Spinal cord (tissue), 10 donors: ENCODE measurements around the gene GJC1. TPM values are rescaled to one million over a fixed set of nuclear protein-coding genes. Genes with fewer than 3 reads are reported as not detected.

ENCODE experiments used
- DNase-seq, 6 donors: peaks; one replicate each; pipeline versions ENCODE4 v3.0.0 to v3.0.0-alpha.2; 2013 to 2015; ENCODE audit warnings: low spot score in 6 of 6, low read depth in 4 of 6
- H3K27ac ChIP-seq: one replicate; pipeline ENCODE4 v1.5.1; 2013; ENCODE audit warnings: low read depth, low read length, control low read depth
- H3K27me3 ChIP-seq: one replicate; pipeline ENCODE4 v1.6.1; 2013; ENCODE audit warnings: low read length; ENCODE audit not compliant: control insufficient read depth, insufficient read depth
- H3K36me3 ChIP-seq: one replicate; pipeline ENCODE4 v1.6.1; 2013; ENCODE audit warnings: low read length; ENCODE audit not compliant: control insufficient read depth, insufficient read depth
- H3K4me1 ChIP-seq: one replicate; pipeline ENCODE4 v1.6.1; 2013; ENCODE audit warnings: low read length; ENCODE audit not compliant: control insufficient read depth, insufficient read depth
- H3K4me3 ChIP-seq: one replicate; pipeline ENCODE4 v1.5.1; 2013; ENCODE audit warnings: low read depth, low read length, control low read depth
- H3K9me3 ChIP-seq: one replicate; pipeline ENCODE4 v1.6.1; 2013; ENCODE audit warnings: low read length; ENCODE audit not compliant: control insufficient read depth, insufficient read depth
- WGBS: methylation state at CpG from one replicate; pipeline ENCODE4 v1.1.5; 2013; ENCODE audit warnings: missing lambda C conversion rate; ENCODE audit not compliant: insufficient coverage; 5-methylcytosine and 5-hydroxymethylcytosine counted together
- polyA plus RNA-seq, 2 donors: library from polyadenylated mRNA; unstranded; fragments of 120-200 nt; gene quantifications; one replicate each; pipeline ENCODE4 v1.2.1, GENCODE V29; 2013; ENCODE audit not compliant: insufficient read length in 2 of 2
- total RNA-seq, 2 donors: library from RNA; depleted of rRNA in 1 of 2; stranded (reverse); fragments of 120-200 nt in 1 of 2; fragments of >200 nt in 1 of 2; gene quantifications; one replicate each; pipeline versions ENCODE4 v1.2.3 to v1.2.4, GENCODE V29; 2013 to 2014
- donor health status: healthy.

Gene GJC1
- total and polyA plus RNA-seq, 4 donors = 17.9 to 24.3 (median 20.0) TPM

GRCh38 chr17:44865231-44865660 lies 35.2 kb upstream of the GJC1 start:
- Histone ChIP-seq H3K9me3 (no peaks in the 10 kb centered on the region), H3K27ac (no peak overlapping the region), H3K4me1 (no peaks in the 10 kb centered on the region), H3K4me3 (no peak overlapping the region), H3K27me3 (no peaks in the 10 kb centered on the region), H3K36me3 (peaks cover 63% of the 10 kb centered on the region)
- peak; percentile 35 to 94 (median 67) for DNase-seq
- no CpG with 5 or more reads among the region's 1 CpG for WGBS

DNA sequence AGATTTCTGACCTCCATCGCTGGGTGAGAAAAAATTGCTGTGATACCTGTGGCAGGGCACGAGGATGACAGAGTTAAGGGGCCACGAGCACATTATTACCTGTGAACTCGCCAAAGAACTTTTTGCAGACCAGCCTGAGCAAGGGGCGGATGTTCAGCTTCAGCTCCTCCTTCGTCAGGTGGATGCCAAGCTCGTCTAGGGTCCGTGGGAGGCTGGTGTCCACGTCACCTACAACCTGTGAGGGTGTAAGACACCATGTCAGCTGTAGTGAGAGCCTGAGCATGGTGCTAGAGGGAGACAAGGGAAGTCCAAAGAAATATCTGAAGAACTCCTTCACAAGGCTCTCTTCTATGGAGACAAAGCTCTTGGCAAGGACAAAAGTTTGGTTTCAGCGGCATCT lies 34.7 kb upstream of the GJC1 start:
- 81% methylated on average over 10 of the region's 10 CpGs for WGBS
- Histone ChIP-seq H3K36me3 (peaks cover 66% of the 10 kb centered on the region), H3K4me3 (no peak overlapping the region), H3K4me1 (no peaks in the 10 kb centered on the region), H3K27ac (no peak overlapping the region), H3K27me3 (no peaks in the 10 kb centered on the region), H3K9me3 (no peaks in the 10 kb centered on the region)
- DNase-seq = no peak

DNA sequence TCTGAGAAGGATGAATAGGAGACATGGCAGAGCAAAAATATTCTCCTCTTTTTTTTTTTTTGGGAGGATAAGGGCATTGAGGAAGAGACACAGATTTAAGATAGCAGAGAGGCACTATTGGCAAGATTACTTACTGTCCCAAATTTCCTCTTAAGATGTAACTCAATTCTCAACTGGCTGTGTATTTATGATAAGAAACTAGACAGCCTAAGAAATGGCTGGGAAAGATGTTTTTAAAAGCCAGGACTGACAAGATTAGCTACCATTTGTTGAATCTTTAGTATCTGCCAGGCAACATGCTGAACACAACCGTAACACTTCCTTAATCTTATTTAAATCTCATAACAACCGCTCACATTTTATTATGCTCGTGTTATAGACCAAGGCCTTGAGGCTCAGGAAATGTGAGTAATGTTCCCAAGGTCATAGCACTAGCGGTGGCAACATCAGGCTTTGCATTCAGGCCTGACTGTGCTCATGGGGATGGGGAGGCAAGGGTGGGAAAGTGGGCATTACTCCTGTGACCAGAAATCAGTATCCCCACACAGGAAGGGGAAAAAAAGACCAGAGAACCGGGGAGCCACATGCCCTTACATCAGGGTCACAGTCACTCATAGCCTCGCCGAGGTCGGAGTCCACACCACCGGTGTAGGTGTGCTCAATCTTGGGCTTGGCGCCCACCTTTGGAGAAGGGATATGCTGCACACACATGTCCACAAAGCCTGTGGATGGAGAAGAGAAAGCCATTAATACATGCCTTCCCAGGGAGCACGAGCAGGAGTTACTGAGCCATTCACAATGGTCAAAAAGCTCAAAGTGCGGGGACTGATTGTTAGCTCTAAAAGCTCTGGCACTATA lies 33.2 kb upstream of the GJC1 start:
- no peaks in the 10 kb centered on the region for H3K27me3 ChIP-seq
- H3K27ac ChIP-seq = no peak overlapping the region
- no peak overlapping the region for H3K4me3 ChIP-seq
- no peaks in the 10 kb centered on the region for H3K4me1 ChIP-seq
- 96% methylated on average over 3 of the region's 12 CpGs for whole genome bisulfite sequencing
- no peaks in the 10 kb centered on the region for H3K9me3 ChIP-seq
- peak in 1 of 6 donors; percentile 61 for DNase-seq
- H3K36me3 ChIP-seq = peaks cover 72% of the 10 kb centered on the region

DNA sequence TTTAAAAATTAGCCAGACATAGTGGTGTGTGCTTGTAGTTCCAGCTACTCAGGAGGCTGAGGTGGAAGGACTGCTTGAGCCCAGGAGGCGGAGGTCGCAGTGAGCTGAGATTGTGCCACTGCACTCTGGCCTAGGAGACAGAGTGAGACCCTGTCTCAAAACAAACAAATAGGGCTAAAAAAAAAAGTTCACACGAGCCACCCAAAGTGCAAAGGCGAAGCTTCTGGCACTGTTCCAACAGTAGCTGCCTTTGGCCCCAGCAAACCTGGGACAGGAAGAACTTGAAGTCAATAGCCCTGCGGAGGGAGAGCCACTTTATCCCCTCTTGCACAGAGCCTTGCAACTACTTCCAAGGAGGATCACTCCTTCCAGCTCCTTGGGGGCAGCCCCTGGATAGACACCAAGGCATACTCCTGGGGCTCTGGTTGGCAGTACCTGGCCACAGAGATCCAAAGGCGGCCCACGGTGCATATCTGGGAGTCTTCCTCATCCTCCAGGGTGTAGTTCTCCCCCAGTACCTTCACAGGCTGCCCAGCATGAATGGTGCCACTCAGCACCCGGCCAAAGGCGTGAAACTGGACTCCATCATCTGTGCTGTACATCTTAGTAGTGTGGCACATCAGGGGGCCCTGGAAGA lies 32.3 kb upstream of the GJC1 start:
- peaks cover 79% of the 10 kb centered on the region for H3K36me3 ChIP-seq
- H3K4me1 ChIP-seq = no peaks in the 10 kb centered on the region
- H3K27ac ChIP-seq = no peak overlapping the region
- H3K4me3 ChIP-seq = no peak overlapping the region
- WGBS = 91% methylated on average over 9 of the region's 9 CpGs
- no peak for DNase-seq
- H3K9me3 ChIP-seq = no peaks in the 10 kb centered on the region
- no peaks in the 10 kb centered on the region for H3K27me3 ChIP-seq

DNA sequence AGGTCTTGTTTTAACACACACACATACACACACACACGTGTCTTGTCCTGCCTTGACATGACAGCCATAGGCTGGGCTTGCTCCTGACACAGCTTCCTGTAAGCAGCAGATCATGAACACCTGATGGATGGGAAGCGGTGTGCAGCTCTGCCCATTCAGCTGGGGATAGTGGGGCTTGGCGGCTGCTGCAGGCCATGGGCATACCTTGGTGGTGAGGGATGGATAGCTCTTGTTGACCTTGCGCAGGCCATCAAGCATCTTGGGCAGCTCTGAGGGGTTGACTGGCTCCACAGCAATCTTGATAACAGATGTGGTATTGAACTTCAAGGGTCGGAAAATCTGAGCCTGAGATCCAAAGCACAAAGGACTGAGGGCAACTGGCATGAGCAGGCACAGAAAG lies 29.6 kb upstream of the GJC1 start:
- H3K27me3 ChIP-seq = no peaks in the 10 kb centered on the region
- no peaks in the 10 kb centered on the region for H3K9me3 ChIP-seq
- DNase-seq = no peak
- no peaks in the 10 kb centered on the region for H3K4me1 ChIP-seq
- H3K4me3 ChIP-seq = no peak overlapping the region
- WGBS = 90% methylated on average over 4 of the region's 5 CpGs
- H3K27ac ChIP-seq = no peak overlapping the region
- H3K36me3 ChIP-seq = peaks cover 86% of the 10 kb centered on the region

DNA sequence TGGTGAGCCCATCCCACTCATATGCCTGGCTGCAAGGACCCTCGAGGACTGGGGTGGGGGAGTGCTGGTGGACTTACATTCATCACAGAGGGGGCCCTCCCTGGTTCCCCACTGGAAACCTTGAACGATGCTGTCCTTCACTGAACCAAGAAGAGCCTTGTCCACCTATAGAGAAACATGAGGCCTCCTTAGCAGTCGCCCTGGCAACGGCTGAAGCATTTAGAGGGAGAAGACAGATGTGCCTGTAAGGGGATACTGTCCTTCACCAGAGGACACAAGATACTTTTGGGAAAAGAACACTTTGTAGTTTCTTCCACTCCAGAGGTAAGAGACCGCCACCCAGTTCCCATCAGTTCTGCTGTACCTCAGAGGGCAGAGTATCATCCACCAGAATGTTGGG lies 24.1 kb upstream of the GJC1 start:
- DNase-seq = no peak
- no peaks in the 10 kb centered on the region for H3K9me3 ChIP-seq
- 50% methylated on average over 2 of the region's 5 CpGs for WGBS
- no peak overlapping the region for H3K4me3 ChIP-seq
- no peaks in the 10 kb centered on the region for H3K4me1 ChIP-seq
- peaks cover 92% of the 10 kb centered on the region for H3K36me3 ChIP-seq
- no peak overlapping the region for H3K27ac ChIP-seq
- H3K27me3 ChIP-seq = no peaks in the 10 kb centered on the region

DNA sequence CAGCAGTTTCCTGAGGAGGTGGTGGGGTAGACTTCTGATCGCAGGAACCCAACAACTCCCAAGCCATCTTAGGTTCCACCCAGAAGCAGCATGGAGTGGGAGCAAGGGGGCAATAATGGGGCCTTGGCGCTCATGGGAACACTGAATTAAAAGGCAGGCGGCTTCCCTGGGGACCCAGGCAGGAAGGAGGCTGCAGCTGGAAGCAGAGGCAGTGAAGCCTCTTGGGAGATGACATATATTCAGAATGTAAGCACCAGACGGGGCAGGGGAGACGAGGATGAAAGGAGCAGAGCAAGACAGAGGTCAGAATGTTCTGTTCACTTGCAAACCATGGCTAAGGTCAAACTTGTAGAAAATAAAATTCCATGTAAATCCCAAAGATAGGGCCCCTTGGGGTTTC lies 20.5 kb upstream of the GJC1 start:
- Histone ChIP-seq H3K4me3 (no peak overlapping the region), H3K9me3 (no peaks in the 10 kb centered on the region), H3K36me3 (peaks cover 56% of the 10 kb centered on the region), H3K27me3 (no peaks in the 10 kb centered on the region), H3K27ac (no peak overlapping the region), H3K4me1 (no peaks in the 10 kb centered on the region)
- 59% methylated on average over 4 of the region's 5 CpGs for WGBS
- no peak for DNase-seq

DNA sequence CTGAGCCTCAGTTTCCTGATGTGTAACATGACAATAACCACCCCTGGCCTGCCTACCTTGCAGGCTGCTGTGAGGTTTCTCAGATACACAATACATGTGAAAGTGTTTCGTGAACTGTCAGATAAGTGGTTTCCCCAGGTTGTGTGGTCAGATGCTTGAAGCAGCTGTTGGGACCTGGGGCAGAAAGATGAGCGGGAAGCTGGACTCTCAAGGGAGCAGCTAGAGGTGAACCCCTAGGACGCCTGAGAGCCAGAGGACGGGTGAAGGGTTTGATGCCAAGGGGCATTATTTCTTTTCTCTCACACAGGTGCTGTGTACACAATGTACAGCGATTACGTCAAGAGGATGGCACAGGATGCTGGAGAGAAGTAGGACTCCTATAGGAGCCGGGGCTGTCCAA lies 19.9 kb upstream of the GJC1 start:
- H3K36me3 ChIP-seq = peaks cover 50% of the 10 kb centered on the region
- H3K27me3 ChIP-seq = no peaks in the 10 kb centered on the region
- DNase-seq = no peak
- no peak overlapping the region for H3K4me3 ChIP-seq
- no peaks in the 10 kb centered on the region for H3K4me1 ChIP-seq
- WGBS = 83% methylated on average over 2 of the region's 7 CpGs
- no peaks in the 10 kb centered on the region for H3K9me3 ChIP-seq
- H3K27ac ChIP-seq = no peak overlapping the region

DNA sequence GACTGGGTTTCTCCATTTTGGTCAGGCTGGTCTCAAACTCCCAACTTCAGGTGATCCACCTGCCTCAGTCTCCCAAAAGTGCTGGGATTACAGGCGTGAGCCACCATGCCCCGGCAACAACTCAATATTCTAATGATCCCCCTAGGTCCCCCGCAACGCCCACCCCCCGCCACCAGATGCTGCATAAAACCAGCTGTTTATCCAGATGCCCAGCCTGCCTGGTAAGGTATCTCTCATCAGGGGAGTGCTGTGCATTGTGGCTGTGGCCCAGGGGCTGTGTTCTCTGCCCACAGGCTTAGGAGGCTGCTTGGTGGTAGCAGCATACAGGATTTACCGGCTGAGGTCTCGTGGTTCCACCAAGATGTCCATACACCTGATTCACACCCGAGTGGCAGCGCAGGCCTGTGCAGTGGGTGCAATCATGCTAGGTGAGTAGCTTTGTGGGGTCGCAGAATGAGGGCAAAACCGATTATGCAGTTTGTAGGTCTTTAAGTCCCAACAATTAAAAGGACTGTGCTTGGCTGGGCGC lies 18.9 kb upstream of the GJC1 start:
- no peaks in the 10 kb centered on the region for H3K4me1 ChIP-seq
- no peaks in the 10 kb centered on the region for H3K9me3 ChIP-seq
- H3K36me3 ChIP-seq = peaks cover 41% of the 10 kb centered on the region
- WGBS = 92% methylated on average over 9 of the region's 12 CpGs
- H3K4me3 ChIP-seq = no peak overlapping the region
- no peak overlapping the region for H3K27ac ChIP-seq
- DNase-seq = no peak
- no peaks in the 10 kb centered on the region for H3K27me3 ChIP-seq
